IPS-15b (cell line): ENCODE data around the gene NEK5.

ENCODE experiments used
- H3K27me3 ChIP-seq: one replicate; pipeline ENCODE4 v1.6.1; 2013; ENCODE audit warnings: low read length; ENCODE audit not compliant: control insufficient read depth, insufficient read depth
- H3K36me3 ChIP-seq: one replicate; pipeline ENCODE4 v1.6.1; 2013; ENCODE audit warnings: low read length; ENCODE audit not compliant: control insufficient read depth, insufficient read depth
- H3K4me1 ChIP-seq: one replicate; pipeline ENCODE4 v1.6.1; 2013; ENCODE audit warnings: mild to moderate bottlenecking, low read length; ENCODE audit not compliant: control insufficient read depth, insufficient read depth
- H3K4me3 ChIP-seq: one replicate; pipeline ENCODE4 v1.5.1; 2013; ENCODE audit warnings: low read depth, low read length
- H3K9ac ChIP-seq: one replicate; pipeline ENCODE4 v1.6.1; 2013; ENCODE audit warnings: low read depth, mild to moderate bottlenecking, low read length
- H3K9me3 ChIP-seq: one replicate; pipeline ENCODE4 v1.6.1; 2013; ENCODE audit warnings: mild to moderate bottlenecking, low read length; ENCODE audit not compliant: control insufficient read depth, insufficient read depth

The NEK5 gene

DNA sequence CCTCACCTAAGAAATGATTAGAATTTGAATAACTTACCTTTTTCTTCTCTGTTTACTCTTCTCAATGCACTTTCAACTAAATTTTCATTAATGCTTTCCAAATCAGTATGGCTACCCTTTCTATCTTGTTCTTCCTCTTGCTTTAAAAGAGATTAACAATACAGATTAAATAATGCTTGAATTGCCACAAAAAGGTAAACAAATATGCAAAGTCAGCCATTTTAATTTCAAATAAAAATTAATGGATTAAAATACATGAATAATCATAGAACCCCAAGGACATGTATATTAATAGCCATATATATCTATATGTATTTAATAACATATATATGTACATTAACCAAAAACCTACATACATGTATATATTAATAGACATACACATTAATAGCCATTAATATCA lies 7.9 kb upstream of the NEK5 start:
- Histone ChIP-seq H3K9me3 (no peaks in the 10 kb centered on the region), H3K36me3 (no peaks in the 10 kb centered on the region), H3K27me3 (no peaks in the 10 kb centered on the region)

DNA sequence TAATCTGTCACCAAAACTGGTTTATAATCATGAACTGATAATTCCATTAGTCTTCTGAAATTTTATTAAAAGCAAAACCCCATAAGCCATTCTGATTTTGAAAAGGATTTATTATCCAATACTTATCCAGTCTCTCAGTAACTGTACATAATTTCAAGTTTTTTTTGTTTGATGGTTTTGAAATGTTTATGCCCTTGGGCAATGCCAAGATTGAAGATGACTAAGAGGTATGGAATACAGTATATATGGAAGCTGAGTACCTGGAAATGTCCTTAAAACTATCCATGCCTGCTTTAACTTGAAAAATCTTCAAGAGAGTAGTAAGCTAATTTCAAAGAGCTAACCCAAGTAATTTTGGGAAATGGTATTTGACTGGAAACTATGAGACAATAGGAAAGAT lies 1.8 kb upstream of the NEK5 start:
- H3K4me3 ChIP-seq: no peak overlapping the region
- no peak overlapping the region for H3K9ac ChIP-seq
- peaks cover 3% of the 10 kb centered on the region for H3K4me1 ChIP-seq
- H3K27me3 ChIP-seq: peaks cover 10% of the 10 kb centered on the region
- H3K9me3 ChIP-seq: no peaks in the 10 kb centered on the region
- no peaks in the 10 kb centered on the region for H3K36me3 ChIP-seq

More for the DNA sequence above, 7.9 kb upstream of the NEK5 start:
- H3K4me1 ChIP-seq: no peaks in the 10 kb centered on the region
- H3K9ac ChIP-seq: no peak overlapping the region
- H3K4me3 ChIP-seq: no peak overlapping the region

DNA sequence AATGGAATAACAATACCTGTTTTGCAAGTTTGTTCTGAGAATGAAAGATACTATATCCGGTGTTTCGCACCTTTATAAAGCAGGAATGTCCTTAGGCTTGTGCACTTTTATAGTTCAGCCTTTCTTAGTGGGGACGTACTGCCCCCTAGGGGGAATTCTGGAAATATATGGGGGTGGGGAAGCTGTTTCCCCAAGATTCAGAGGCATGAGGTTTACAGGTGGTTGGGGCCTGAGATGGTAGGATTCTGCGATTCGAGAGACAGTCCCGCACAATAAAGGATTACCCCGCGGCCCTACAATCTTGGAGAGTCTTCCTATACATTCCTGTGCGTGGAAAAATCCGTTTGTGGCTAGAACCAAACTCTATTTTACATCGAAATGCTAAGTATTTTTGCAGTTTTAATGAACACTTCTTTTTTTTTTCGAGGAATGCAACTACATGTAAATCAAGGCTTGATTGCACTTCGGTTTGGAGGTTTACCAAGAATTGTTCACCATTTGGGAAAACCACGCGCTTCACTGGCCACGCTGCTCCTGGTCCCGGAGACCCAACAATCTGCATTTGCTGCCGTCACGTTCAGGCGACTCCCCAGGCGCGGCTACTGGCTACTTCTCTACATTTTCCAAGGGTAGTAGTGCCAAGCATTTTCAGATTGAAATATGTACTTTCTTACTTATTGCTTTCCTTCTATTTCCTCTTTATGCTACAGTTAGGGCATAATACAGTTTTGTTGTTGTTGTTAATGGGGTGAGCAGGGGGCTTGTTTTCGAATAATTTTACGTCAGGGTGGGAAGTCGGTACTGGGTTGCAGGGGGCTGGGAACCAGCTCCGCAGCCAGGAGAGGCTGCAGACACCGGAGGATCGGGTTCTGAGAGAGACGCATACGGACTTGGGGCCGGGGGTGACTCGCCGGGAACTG lies 830 bp downstream of the NEK5 start:
- peaks cover 10% of the 10 kb centered on the region for H3K27me3 ChIP-seq
- H3K36me3 ChIP-seq: no peaks in the 10 kb centered on the region
- peak overlapping the region; percentile 62 for H3K4me3 ChIP-seq
- H3K4me1 ChIP-seq: peaks cover 3% of the 10 kb centered on the region
- no peak overlapping the region for H3K9ac ChIP-seq
- H3K9me3 ChIP-seq: no peaks in the 10 kb centered on the region

DNA sequence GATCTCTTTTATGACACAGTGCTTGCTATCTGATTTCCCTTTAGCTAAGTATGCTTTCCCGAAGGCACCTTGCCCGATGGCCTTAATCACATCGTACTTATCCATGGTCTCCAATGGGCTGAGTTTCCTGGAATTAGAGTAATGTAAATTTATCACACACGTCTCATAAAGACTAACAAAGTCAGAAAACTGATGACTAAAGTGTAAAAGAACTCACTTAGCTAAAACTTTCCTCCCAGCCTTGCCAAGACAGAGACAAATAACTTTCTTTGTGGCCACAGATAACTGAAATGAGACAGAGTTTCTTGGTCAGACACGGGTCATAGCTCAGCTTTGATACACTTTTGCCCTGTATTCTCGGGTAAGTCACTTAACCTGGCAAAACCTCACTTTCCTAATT lies 1.5 kb downstream of the NEK5 start:
- no peaks in the 10 kb centered on the region for H3K9me3 ChIP-seq

DNA sequence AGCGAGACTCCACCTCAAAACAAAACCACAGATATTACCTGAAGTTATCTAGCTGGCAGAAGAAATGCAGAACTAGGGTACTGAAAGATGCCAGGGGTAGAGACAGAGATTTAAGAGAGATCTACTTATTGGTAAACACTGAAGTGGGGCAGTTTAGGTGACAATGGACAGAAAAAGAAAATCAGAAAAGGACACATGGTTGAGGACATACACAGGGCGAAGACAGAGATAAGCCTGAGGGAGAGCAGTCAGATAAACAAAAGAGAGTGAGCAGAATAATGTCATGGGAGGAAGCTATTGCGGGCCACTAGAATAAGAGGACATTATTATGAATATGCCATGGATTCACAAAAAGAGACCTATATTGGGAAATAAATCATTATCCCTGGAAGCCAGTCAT lies 3.3 kb downstream of the NEK5 start:
- Histone ChIP-seq H3K9me3 (no peaks in the 10 kb centered on the region), H3K27me3 (peaks cover 10% of the 10 kb centered on the region), H3K4me1 (peaks cover 5% of the 10 kb centered on the region), H3K36me3 (no peaks in the 10 kb centered on the region), H3K4me3 (no peak overlapping the region), H3K9ac (no peak overlapping the region)

More for the DNA sequence above, 1.5 kb downstream of the NEK5 start:
- no peak overlapping the region for H3K9ac ChIP-seq
- H3K4me1 ChIP-seq: peaks cover 3% of the 10 kb centered on the region
- H3K4me3 ChIP-seq: no peak overlapping the region
- no peaks in the 10 kb centered on the region for H3K36me3 ChIP-seq
- peaks cover 10% of the 10 kb centered on the region for H3K27me3 ChIP-seq

GRCh38 chr13:52118595-52118994 lies 10.3 kb downstream of the NEK5 start:
- Histone ChIP-seq H3K4me1 (peaks cover 2% of the 10 kb centered on the region), H3K27me3 (no peaks in the 10 kb centered on the region), H3K4me3 (no peak overlapping the region), H3K9me3 (no peaks in the 10 kb centered on the region), H3K36me3 (no peaks in the 10 kb centered on the region), H3K9ac (no peak overlapping the region)

DNA sequence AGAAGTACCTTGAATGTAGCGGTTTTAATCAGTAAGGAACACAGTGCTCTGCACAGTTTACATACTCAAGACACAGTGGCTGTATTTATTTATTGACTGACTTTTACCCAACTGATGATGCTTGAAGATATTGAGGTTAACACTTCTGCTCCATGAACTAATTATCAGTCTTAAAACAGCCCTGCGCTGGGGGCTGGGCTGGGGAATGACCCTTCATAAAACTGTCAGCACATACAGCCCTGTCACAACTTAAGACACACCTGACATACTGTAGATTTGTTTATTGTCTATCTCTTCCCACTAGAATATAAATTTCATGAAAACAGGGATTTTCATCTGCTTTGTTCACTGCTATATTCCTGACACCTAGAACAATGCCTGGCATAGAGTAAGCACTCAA lies 10.8 kb downstream of the NEK5 start:
- H3K36me3 ChIP-seq: no peaks in the 10 kb centered on the region
- H3K27me3 ChIP-seq: no peaks in the 10 kb centered on the region
- H3K4me3 ChIP-seq: no peak overlapping the region
- H3K9ac ChIP-seq: no peak overlapping the region
- H3K4me1 ChIP-seq: peaks cover 2% of the 10 kb centered on the region
- no peaks in the 10 kb centered on the region for H3K9me3 ChIP-seq

GRCh38 chr13:52112591-52112990 lies 16.3 kb downstream of the NEK5 start:
- no peaks in the 10 kb centered on the region for H3K4me1 ChIP-seq
- H3K4me3 ChIP-seq: no peak overlapping the region
- no peaks in the 10 kb centered on the region for H3K36me3 ChIP-seq
- no peaks in the 10 kb centered on the region for H3K27me3 ChIP-seq
- H3K9me3 ChIP-seq: no peaks in the 10 kb centered on the region
- no peak overlapping the region for H3K9ac ChIP-seq

GRCh38 chr13:52109116-52109670 lies 19.7 kb downstream of the NEK5 start:
- Histone ChIP-seq H3K9ac (no peak overlapping the region), H3K27me3 (no peaks in the 10 kb centered on the region), H3K4me1 (no peaks in the 10 kb centered on the region), H3K9me3 (no peaks in the 10 kb centered on the region), H3K4me3 (no peak overlapping the region), H3K36me3 (no peaks in the 10 kb centered on the region)

GRCh38 chr13:52105841-52106240 lies 23.0 kb downstream of the NEK5 start:
- Histone ChIP-seq H3K9me3 (no peaks in the 10 kb centered on the region), H3K36me3 (no peaks in the 10 kb centered on the region), H3K4me3 (no peak overlapping the region), H3K9ac (no peak overlapping the region), H3K27me3 (no peaks in the 10 kb centered on the region), H3K4me1 (no peaks in the 10 kb centered on the region)

- Histone ChIP-seq H3K36me3 (no peaks in the 10 kb centered on the region), H3K4me3 (no peak overlapping the region), H3K9me3 (no peaks in the 10 kb centered on the region), H3K27me3 (no peaks in the 10 kb centered on the region), H3K9ac (no peak overlapping the region), H3K4me1 (no peaks in the 10 kb centered on the region)
Observed at GRCh38 chr13:52104624-52105023, 24.2 kb downstream of the NEK5 start.

DNA sequence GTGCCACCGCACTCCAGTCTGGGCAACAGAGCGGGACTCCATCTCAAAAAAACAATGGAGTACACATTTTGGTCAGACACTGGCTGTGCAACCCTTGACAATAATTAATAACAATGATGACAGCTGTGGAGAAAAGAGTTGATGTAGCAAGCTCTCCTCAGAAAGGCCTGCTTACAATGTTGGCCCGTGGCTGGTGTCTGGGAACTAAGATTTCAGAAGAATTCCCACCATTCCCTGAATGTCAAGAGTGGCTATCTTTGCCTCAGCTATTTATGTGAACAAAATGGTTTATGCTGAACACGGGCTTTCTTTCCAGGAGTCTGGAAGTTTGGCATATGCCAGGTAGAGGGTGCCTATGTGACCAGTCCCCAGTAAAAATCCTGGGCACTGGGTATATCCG lies 25.5 kb downstream of the NEK5 start:
- H3K27me3 ChIP-seq: no peaks in the 10 kb centered on the region
- no peaks in the 10 kb centered on the region for H3K9me3 ChIP-seq
- no peaks in the 10 kb centered on the region for H3K4me1 ChIP-seq
- no peak overlapping the region for H3K4me3 ChIP-seq
- H3K36me3 ChIP-seq: no peaks in the 10 kb centered on the region
- H3K9ac ChIP-seq: no peak overlapping the region
